Neural progenitor cell (in vitro differentiated cells): ENCODE data around the gene CCDC28B. TPM values are rescaled to one million over a fixed set of nuclear protein-coding genes. Genes with fewer than 3 reads are reported as not detected.
A peak's percentile ranks its signal among the peaks of the same experiment; 100 is the strongest.

Experiments
- DNase-seq: peaks from one replicate; pipeline ENCODE4 v3.0.0-alpha.2; 2016; ENCODE audit warnings: low spot score
- H2AFZ ChIP-seq: fragments of 200-600 bp; sonication (generic); replicated peaks from 2 replicates; pipeline ENCODE4 v1.6.1; 2016; ENCODE audit warnings: antibody characterized with exemption
- H3F3A ChIP-seq: fragments of 200-600 bp; sonication (generic); 2 replicates; pipeline ENCODE4 v1.6.1; 2016; ENCODE audit warnings: antibody characterized with exemption, low read depth
- H3K27ac ChIP-seq: fragments of 200-600 bp; sonication (generic); 2 replicates; pipeline ENCODE4 v1.5.1; 2016; ENCODE audit warnings: mild to moderate bottlenecking
- H3K27me3 ChIP-seq: fragments of 200-600 bp; sonication (generic); 2 replicates; pipeline ENCODE4 v1.6.1; 2016; ENCODE audit warnings: mild to moderate bottlenecking, moderate library complexity
- H3K36me3 ChIP-seq: fragments of 200-600 bp; sonication (generic); 2 replicates; pipeline ENCODE4 v1.5.1; 2016
- H3K4me1 ChIP-seq: fragments of 200-600 bp; sonication (generic); 2 replicates; pipeline ENCODE4 v1.6.1; 2016; ENCODE audit warnings: mixed run types
- H3K4me2 ChIP-seq: fragments of 200-600 bp; sonication (generic); 2 replicates; pipeline ENCODE4 v1.6.1; 2016
- H3K4me3 ChIP-seq: fragments of 200-600 bp; sonication (generic); 2 replicates; pipeline ENCODE4 v1.5.1; 2016
- H3K79me2 ChIP-seq: fragments of 200-600 bp; sonication (generic); 2 replicates; pipeline ENCODE4 v1.6.1; 2016; ENCODE audit warnings: low read depth
- H3K9ac ChIP-seq: fragments of 200-600 bp; sonication (generic); 2 replicates; pipeline ENCODE4 v1.6.1; 2016
- H3K9me3 ChIP-seq: fragments of 200-600 bp; sonication (generic); 2 replicates; pipeline ENCODE4 v1.5.1; 2016; ENCODE audit warnings: low read depth
- H4K20me1 ChIP-seq: fragments of 200-600 bp; sonication (generic); 2 replicates; pipeline ENCODE4 v1.6.1; 2016; ENCODE audit warnings: low read depth
- H3K27ac Mint-ChIP-seq: 3 replicates; pipeline ENCODE4 v1.8.0; 2021; ENCODE audit warnings: mixed read lengths
- H3K27me3 Mint-ChIP-seq: 2 replicates; pipeline ENCODE4 v1.8.0; 2022; ENCODE audit warnings: low read depth, mild to moderate bottlenecking, inconsistent platforms, moderate library complexity, mixed read lengths; ENCODE audit not compliant: insufficient read depth
- H3K36me3 Mint-ChIP-seq: 3 replicates; pipeline ENCODE4 v1.8.0; 2021; ENCODE audit warnings: mixed read lengths
- H3K4me1 Mint-ChIP-seq: 3 replicates; pipeline ENCODE4 v1.8.0; 2021; ENCODE audit warnings: mixed read lengths
- H3K4me3 Mint-ChIP-seq: 3 replicates; pipeline ENCODE4 v1.8.0; 2021; ENCODE audit warnings: mild to moderate bottlenecking, moderate library complexity, mixed read lengths
- H3K9me3 Mint-ChIP-seq: 3 replicates; pipeline ENCODE4 v1.8.0; 2020; ENCODE audit warnings: mixed read lengths
- EZH2 ChIP-seq: fragments of 200-600 bp; sonication (generic); IDR thresholded peaks from 2 replicates; pipeline ENCODE4 v1.6.1; 2017; ENCODE audit warnings: antibody characterized with exemption, mild to moderate bottlenecking, moderate library complexity
- EZH2phosphoT487 ChIP-seq: fragments of 200-600 bp; sonication (generic); IDR thresholded peaks from 2 replicates; pipeline ENCODE4 v1.6.1; 2017; ENCODE audit warnings: antibody characterized with exemption
- total RNA-seq: library from RNA; depleted of rRNA; stranded (reverse); fragments of >200 nt; gene quantifications from 2 replicates; pipeline ENCODE4 v1.2.3, GENCODE V29; 2015; ENCODE audit warnings: low replicate concordance
- TF ChIP-seq, protein P1 (sequence below): fragments of 200-600 bp; sonication (generic); IDR thresholded peaks from 2 replicates; pipeline ENCODE4 v1.5.1; 2017; ENCODE audit warnings: antibody characterized with exemption, mild to moderate bottlenecking

CCDC28B gene
- total RNA-seq, 1 donor from 2014 or later: 6.5 TPM

GRCh38 chr1:32247452-32247851 lies 47.1 kb downstream of the CCDC28B start:
- DNase-seq: no peak
- Mint-ChIP-seq H3K27me3 (peaks cover 7% of the 10 kb centered on the region), H3K4me3 (peak overlapping the region; percentile 15), H3K36me3 (no peaks in the 10 kb centered on the region), H3K27ac (no peak overlapping the region), H3K4me1 (peaks cover 27% of the 10 kb centered on the region), H3K9me3 (no peaks in the 10 kb centered on the region)
- Histone ChIP-seq H3K27ac (no peak overlapping the region), H3K9ac (no peak overlapping the region), H3K27me3 (no peaks in the 10 kb centered on the region), H3K4me1 (peaks cover 18% of the 10 kb centered on the region), H4K20me1 (no peaks in the 10 kb centered on the region), H3K4me2 (no peak overlapping the region), H3K79me2 (peaks cover 5% of the 10 kb centered on the region), H2AFZ (no peak overlapping the region), H3K9me3 (no peaks in the 10 kb centered on the region), H3F3A (peaks cover 29% of the 10 kb centered on the region), H3K4me3 (no peak overlapping the region), H3K36me3 (no peaks in the 10 kb centered on the region)
- TF ChIP-seq, protein P1, sequence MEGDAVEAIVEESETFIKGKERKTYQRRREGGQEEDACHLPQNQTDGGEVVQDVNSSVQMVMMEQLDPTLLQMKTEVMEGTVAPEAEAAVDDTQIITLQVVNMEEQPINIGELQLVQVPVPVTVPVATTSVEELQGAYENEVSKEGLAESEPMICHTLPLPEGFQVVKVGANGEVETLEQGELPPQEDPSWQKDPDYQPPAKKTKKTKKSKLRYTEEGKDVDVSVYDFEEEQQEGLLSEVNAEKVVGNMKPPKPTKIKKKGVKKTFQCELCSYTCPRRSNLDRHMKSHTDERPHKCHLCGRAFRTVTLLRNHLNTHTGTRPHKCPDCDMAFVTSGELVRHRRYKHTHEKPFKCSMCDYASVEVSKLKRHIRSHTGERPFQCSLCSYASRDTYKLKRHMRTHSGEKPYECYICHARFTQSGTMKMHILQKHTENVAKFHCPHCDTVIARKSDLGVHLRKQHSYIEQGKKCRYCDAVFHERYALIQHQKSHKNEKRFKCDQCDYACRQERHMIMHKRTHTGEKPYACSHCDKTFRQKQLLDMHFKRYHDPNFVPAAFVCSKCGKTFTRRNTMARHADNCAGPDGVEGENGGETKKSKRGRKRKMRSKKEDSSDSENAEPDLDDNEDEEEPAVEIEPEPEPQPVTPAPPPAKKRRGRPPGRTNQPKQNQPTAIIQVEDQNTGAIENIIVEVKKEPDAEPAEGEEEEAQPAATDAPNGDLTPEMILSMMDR: no peak
- no peak for TF ChIP-seq EZH2
- TF ChIP-seq EZH2phosphoT487: no peak

DNA sequence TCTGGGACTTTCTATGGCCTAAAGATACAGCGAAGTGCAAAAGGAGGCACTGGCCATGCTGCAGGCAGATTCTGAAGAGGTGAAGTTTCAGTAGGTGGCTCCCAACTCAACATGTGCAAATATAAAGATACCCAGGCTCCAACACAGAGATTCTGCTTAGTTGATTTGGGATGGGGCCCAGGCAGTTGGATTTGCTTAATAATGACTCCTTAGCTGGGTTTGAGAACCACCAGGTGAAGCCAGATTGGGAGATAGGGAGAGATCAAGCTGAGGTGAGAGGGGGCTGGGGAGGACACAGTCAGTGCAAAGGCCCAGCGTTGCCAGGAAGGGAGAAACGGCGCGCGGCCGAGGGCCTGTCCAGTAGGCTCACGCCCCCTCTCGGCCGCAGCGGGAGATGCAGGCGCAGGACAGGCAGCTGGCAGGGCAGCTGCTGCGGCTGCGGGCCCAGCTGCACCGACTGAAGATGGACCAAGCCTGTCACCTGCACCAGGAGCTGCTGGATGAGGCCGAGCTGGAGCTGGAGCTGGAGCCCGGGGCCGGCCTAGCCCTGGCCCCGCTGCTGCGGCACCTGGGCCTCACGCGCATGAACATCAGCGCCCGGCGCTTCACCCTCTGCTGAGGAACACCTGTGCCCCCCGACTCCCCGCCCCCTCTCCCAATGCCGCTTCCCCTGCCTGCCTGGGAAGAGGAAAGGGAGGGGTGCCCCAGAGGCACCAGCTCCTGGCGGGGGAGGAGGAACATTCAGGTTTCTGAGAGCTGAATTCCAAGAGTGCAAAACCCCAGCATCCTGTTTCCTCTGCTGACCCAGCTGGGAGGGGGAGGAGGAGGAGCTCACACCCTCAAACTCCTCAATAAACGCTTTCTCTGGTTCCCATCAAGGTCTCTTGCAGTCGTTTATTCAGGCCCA lies 47.8 kb downstream of the CCDC28B start:
- H3K36me3 ChIP-seq: no peaks in the 10 kb centered on the region
- peak overlapping the region; percentile 85 for H3K4me2 ChIP-seq
- peak; percentile 91 for DNase-seq
- TF ChIP-seq EZH2phosphoT487: no peak
- TF ChIP-seq, protein P1: peak; percentile 84
- TF ChIP-seq EZH2: no peak
- Mint-ChIP-seq H3K4me3 (no peak overlapping the region), H3K27me3 (peaks cover 7% of the 10 kb centered on the region), H3K36me3 (no peaks in the 10 kb centered on the region), H3K4me1 (peaks cover 23% of the 10 kb centered on the region), H3K9me3 (no peaks in the 10 kb centered on the region), H3K27ac (no peak overlapping the region)
- H3K79me2 ChIP-seq: peaks cover 3% of the 10 kb centered on the region
- H4K20me1 ChIP-seq: no peaks in the 10 kb centered on the region
- no peaks in the 10 kb centered on the region for H3K9me3 ChIP-seq
- H3K27ac ChIP-seq: no peak overlapping the region
- peaks cover 22% of the 10 kb centered on the region for H3F3A ChIP-seq
- no peaks in the 10 kb centered on the region for H3K27me3 ChIP-seq
- peak overlapping the region; percentile 51 for H3K4me3 ChIP-seq
- peak overlapping the region; percentile 87 for H2AFZ ChIP-seq
- peaks cover 12% of the 10 kb centered on the region for H3K4me1 ChIP-seq
- H3K9ac ChIP-seq: no peak overlapping the region

GRCh38 chr1:32249831-32250525 lies 49.6 kb downstream of the CCDC28B start:
- H3K27me3 ChIP-seq: no peaks in the 10 kb centered on the region
- peaks cover 12% of the 10 kb centered on the region for H3K4me1 ChIP-seq
- DNase-seq: no peak
- H2AFZ ChIP-seq: no peak overlapping the region
- Mint-ChIP-seq H3K27ac (peak overlapping the region; percentile 81), H3K4me1 (peaks cover 23% of the 10 kb centered on the region), H3K36me3 (no peaks in the 10 kb centered on the region), H3K4me3 (no peak overlapping the region), H3K9me3 (no peaks in the 10 kb centered on the region), H3K27me3 (peaks cover 8% of the 10 kb centered on the region)
- no peaks in the 10 kb centered on the region for H3K9me3 ChIP-seq
- H3K36me3 ChIP-seq: no peaks in the 10 kb centered on the region
- H3K4me2 ChIP-seq: no peak overlapping the region
- no peaks in the 10 kb centered on the region for H3K79me2 ChIP-seq
- H4K20me1 ChIP-seq: no peaks in the 10 kb centered on the region
- peaks cover 22% of the 10 kb centered on the region for H3F3A ChIP-seq
- no peak overlapping the region for H3K27ac ChIP-seq
- H3K4me3 ChIP-seq: no peak overlapping the region
- no peak for TF ChIP-seq EZH2phosphoT487
- no peak for TF ChIP-seq EZH2
- TF ChIP-seq, protein P1: no peak
- no peak overlapping the region for H3K9ac ChIP-seq
